Stimulated activated CD4-positive, alpha-beta T cell treated with anti-CD3 and anti-CD28 coated beads, TNF-alpha, amount 100 ng/mL, for 48 hours (primary cell): ENCODE results near the gene HNMT.
"Not testable (repeated sequence)": the region's sequence is repeated elsewhere in the genome, so short reads cannot be mapped to it uniquely, and the experiment has no call there.

Experiments
- DNase-seq, 3 donors: peaks; one replicate each; pipeline ENCODE4 v3.0.0-alpha.2; 2020; ENCODE audit warnings: low read depth in 3 of 3

The HNMT gene

GRCh38 chr2:137964066-137964858, at the start of gene HNMT:
HNMT (plus strand) TSS chr2:137964473; CDS start chr2:137964492, 19 bp downstream.
- DNase-seq = no peak

GRCh38 chr2:137921105-137921880, 43.0 kb upstream of the HNMT start:
- DNase-seq = no peak

DNA sequence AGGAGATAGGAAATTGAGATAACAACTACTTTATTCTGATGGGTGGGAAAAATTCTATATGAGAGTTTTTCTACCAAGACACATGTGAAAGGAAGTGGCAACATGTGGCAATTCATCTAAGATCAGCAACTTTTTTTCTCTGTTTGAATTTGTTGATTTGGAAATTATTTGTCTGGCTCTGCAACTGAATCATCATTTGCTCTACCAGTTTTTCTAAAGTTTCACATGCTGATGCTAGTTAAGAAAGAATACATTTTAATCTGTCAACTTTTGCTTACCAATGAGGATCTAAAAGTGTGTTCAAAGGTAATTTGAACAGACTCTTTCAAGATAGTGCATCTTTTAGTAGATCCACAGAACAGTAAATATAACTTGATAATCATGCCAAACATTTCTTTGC, 42.1 kb upstream of the HNMT start:
- DNase-seq = not testable (repeated sequence)

- no peak for DNase-seq
Observed at GRCh38 chr2:137924019-137924418, 40.3 kb upstream of the HNMT start.

GRCh38 chr2:137925599-137925998, 38.7 kb upstream of the HNMT start:
- DNase-seq = no peak

GRCh38 chr2:137927846-137928245, 36.4 kb upstream of the HNMT start:
- no peak for DNase-seq

DNA sequence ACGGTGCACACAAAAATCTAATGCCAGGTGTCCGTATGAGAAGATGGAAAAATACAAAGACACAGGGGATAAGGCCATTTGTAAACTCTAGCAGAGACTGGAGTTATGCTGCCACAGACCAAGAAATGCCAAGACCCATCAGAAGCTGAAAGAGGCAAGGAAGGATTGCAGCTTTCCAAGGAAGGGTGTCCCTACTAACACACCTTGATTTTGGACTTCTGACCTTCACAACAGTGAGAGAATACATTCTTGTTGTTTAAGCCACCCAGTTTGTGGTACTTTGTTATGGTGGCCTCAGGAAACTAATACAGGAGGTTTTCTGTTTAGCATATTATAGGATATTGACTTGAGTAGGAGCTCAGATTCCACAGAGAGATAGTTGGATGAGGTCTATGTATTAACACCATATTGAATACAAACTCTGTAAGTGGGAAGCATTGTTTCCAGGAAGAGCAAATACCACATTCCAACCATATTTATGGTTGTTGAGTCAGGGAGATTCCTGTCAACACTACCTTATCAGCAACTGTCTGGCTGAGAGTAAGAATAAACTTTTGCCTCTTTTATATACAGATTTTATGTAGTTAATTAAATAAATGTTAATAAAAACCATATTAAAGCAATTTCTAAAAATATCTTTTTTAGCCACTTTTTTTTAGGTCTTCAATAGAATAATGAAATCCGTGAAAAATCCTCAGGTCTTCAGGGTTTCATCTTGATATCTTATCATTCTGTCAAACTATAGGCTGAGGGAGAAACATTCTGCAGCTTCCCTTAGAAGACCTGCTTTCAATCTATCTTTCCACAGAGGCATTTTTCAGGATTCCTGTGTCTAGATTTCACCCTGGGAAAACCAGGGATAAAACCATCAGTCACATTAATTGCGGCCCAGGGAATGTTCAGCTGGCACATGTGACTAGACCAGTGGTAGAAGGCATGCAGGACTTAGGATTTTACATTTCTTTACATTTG, 35.4 kb upstream of the HNMT start:
- no peak for DNase-seq

GRCh38 chr2:137929519-137929916, 34.8 kb upstream of the HNMT start:
- no peak for DNase-seq

- no peak for DNase-seq
Observed at GRCh38 chr2:137930146-137930545, 34.1 kb upstream of the HNMT start.

GRCh38 chr2:137935591-137935990, 28.7 kb upstream of the HNMT start:
- no peak for DNase-seq

DNA sequence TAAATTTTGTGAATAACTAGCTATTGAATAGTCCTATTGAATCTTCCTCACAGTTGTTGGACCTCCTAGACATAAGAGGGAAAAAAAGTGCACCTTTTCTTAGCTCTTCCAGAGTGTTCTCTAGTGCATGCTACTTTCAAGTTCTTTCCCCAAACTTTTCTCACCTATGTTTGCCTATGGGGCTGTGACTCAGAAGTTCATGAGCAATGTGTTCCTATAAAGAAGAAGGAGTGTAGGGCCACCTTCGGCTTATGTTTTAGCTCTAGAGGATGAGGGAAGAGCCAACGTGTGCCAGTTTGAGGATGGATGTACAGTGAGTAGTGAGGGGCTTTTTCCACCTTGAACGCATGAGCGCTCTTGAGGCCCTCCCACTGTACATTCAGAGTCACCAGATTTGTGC, 27.0 kb upstream of the HNMT start:
- DNase-seq = no peak

- no peak for DNase-seq
Observed at GRCh38 chr2:137937778-137938177, 26.5 kb upstream of the HNMT start.

- DNase-seq = no peak
Observed at GRCh38 chr2:137938204-137938603, 26.1 kb upstream of the HNMT start.

DNA sequence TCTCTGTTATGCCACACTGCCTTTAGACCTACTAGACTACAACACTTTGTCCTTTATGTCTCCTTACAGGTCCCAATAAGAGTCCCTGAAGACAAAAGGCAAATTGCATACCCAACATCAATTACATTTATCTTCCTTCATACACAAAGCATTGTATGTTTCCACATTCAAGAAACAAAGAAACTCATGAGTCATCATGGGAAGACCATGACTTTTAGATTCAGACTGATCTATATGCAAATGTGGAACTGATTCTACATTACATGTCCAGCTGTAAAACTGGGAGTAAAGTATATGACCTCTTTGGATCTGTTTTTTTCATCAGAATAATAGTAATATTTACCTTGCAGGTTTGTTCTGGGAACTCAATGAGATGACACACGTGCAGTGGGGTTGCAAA, 25.2 kb upstream of the HNMT start:
- no peak for DNase-seq

DNA sequence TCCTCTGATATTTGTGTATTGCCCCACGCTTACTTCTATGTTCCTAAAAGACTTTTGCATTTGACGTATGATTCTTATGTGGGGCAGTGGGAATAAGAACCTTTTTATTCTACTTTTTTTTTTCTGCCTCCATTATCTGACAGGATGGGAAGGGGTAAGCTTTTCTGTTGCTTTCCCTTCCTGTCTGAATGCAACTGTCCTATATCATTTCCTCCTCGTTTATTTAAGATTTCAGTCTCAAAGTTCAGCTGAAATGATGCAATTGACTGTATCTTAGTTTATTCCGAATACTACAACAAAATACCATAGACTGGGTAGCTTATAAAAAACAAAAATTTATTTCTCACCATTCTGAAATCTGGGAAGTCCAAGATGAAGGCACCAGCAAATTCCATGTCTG, 24.1 kb upstream of the HNMT start:
- no peak for DNase-seq

DNA sequence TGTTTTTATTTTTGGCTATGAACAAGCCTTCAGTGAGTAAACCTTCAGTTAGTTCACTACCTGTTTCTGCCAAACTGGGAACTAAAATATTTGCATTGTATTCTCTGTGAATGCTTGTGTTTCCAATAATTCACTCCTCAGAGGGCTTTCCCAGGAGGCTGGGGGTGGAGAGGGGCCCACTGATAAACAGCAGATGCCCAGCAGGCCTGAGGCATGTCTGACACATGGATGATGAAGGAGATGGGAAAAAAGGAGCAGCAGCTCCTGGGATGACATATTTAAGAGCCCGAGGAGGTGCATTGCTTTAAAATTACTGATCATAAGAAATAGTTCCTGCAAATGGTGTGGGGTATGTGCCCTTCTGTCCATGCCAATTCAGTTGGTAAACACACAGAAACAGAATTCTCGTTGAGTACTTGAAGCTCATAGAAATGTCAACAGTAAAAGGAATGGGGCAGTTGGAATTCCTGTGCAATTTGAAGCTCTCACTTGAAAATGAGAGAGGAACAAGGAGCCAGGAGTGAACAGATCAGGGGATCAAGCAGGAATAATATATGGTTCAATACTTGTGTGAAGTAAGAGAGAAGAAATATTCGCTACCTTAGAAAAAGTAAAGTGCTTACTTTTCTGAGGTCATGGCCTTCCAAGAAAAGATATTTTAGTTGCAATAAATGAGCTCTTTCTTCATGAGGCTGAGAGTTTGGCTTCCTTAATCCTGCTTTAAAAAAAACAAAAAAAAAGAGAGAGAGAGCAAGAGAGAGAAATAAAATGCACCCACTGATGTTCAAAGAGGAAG, 22.0 kb upstream of the HNMT start:
- no peak for DNase-seq

DNA sequence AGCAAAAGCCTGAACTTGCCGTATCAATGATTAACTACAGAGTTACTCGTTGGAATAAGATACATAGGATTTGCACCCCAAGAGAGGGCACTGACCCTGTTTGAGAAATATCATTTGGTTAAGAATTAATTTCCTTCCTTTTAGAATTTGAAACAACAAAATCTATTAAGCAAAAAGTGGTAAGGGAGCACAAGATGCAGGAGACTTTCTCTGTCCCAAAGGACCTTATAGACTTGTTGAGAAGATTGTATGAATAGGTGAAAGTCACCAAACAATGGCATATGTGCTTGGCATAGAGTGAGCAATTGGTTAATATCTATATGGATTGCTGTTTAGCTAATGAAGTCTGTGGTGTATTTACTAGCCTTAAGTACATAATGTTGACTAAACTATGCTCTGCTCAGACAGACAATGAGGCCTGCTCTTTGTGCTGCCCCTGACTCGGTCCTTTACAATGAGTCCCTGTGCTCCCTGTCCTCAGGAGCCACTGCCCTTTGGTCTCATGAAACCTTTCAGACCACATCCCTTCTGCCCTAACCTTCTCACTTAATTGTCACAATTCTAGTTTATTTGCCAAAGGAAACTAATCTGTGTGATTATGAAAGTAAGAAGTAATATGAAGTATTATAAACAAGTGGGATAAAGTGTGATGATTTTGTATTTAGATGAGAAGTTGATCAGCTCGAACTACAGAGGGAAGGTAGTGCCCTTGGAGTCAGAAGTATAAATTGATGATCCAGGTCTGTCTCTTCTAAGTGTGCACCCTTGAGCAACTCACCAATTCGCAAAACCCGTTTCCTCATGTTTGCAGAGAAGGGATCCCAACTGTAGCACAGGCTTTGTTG, 21.2 kb upstream of the HNMT start:
- no peak for DNase-seq

DNA sequence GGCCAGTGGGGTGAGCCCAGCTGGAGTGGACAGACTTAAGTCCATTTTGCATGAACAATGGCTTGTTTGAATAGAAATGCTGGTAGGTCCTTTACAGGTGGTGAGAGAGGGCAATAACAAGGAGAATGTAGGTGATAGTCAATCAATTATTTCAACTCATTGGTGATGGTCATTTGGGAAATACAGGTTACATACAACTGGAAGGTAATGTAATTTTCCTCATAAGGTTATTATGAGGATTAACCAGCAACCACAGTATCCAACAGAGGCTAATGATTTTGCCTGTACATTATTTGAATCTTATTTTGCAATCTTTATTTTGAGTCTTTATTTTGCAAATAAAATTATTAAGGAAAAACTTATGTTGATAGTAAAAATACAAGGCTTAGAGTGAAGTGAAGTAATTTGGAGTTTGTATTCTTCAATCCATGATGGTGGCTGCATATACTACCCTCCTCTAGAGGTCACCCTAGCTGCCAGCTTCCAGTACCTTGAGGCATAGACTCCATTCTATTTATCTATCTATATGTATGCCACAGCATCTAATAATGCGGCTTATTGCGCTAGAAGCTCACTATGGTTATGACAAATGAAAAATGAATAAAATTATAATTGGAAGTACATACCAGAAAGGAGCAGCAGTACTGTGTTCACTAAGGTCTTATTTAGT, 20.5 kb upstream of the HNMT start:
- DNase-seq = no peak

DNA sequence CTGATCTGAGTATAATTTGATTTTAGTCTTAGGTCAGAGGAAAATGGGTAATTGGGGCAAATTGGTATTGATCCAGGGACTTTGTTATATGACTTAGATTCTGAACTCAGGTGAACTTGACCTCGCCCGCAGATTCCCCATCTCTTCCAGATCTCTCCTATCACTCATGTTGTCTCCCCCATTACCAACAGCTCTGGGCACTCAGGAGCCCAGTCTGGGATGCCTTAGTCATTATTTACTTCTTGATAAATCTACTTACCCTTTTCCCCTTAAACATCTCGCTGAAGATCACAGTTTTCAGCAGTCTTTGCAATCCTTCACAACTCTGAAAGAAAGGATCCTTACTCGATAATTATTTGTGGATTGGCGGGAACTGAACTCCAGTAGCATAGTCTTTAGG, 19.6 kb upstream of the HNMT start:
- no peak for DNase-seq

- DNase-seq = no peak
Observed at GRCh38 chr2:137945229-137945628, 19.0 kb upstream of the HNMT start.
